GM12873 (cell line): ENCODE measurements around the gene CNOT2.

ENCODE experiments used
- TF ChIP-seq, protein P1 (sequence below): IDR thresholded peaks from 2 replicates; pipeline ENCODE4 v1.5.1; 2012; ENCODE audit warnings: low read depth, mild to moderate bottlenecking, moderate library complexity, low read length, control low read depth; ENCODE audit not compliant: insufficient read depth; ENCODE audit errors: missing control alignments

Gene CNOT2

DNA sequence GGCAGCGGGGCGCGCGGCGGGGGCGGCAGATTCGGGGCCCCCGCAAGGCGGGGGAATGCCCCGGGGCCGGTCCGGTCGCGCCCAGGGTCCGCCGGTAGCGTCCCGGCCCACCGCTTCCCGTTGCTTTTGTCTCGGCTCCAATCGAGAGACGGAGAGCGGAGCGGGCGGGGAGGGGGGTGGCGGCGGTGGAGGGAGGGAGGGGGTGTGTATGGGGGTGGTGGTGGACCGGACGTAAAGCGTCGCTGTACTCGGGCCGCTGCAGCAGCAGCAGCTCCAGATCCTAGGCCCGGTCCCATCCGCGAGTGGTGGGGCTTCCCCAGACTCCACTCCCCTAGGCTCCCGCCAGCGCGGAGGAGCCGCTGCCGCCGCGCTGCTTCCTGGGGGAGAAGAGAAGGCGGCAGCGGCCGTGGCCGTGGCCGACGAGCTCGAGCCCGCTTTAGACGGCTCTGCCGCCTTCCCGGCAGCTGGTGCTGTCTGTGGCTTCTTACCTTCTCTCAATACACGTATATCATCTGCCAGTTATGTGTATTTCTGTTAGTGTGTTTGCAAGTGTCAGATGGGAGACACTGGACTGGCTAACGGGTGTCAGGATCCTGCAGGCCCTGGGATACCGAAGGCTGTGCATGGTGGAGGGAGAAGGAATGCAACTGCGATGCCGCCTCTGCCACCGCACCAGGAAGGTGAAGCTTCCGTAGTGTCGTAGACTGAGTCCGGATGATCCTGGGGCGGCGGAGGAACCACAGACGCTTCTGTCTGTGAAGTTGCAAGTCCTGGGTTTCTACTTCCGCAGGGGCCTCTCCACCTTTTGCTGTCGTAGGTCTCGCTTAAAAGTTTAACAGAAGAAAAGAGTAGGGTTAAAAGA lies 508 bp downstream of the CNOT2 start:
- TF ChIP-seq, protein P1, sequence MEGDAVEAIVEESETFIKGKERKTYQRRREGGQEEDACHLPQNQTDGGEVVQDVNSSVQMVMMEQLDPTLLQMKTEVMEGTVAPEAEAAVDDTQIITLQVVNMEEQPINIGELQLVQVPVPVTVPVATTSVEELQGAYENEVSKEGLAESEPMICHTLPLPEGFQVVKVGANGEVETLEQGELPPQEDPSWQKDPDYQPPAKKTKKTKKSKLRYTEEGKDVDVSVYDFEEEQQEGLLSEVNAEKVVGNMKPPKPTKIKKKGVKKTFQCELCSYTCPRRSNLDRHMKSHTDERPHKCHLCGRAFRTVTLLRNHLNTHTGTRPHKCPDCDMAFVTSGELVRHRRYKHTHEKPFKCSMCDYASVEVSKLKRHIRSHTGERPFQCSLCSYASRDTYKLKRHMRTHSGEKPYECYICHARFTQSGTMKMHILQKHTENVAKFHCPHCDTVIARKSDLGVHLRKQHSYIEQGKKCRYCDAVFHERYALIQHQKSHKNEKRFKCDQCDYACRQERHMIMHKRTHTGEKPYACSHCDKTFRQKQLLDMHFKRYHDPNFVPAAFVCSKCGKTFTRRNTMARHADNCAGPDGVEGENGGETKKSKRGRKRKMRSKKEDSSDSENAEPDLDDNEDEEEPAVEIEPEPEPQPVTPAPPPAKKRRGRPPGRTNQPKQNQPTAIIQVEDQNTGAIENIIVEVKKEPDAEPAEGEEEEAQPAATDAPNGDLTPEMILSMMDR = no peak

DNA sequence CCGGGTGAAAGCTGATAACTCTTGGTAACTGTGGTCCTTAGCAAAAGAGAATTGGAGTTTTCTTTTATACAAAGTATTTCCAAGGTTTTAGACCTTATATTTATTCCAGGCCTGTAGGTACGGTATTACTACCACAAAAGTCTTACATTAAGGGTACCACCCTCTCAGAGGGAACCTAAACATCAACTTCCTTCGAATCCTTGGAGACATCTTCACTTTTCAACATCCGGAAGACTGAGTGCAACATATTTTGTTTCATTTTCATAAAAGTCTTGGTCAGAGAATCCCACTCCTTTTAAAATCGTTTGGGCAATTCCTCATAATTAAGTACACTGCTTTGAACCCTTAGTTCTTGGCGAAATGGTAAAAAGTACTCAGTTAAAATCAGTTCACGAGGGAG lies 1.2 kb downstream of the CNOT2 start:
- TF ChIP-seq, protein P1 = no peak

GRCh38 chr12:70245458-70245857 lies 2.2 kb downstream of the CNOT2 start:
- TF ChIP-seq, protein P1 = no peak

GRCh38 chr12:70246580-70246979 lies 3.3 kb downstream of the CNOT2 start:
- TF ChIP-seq, protein P1 = no peak

DNA sequence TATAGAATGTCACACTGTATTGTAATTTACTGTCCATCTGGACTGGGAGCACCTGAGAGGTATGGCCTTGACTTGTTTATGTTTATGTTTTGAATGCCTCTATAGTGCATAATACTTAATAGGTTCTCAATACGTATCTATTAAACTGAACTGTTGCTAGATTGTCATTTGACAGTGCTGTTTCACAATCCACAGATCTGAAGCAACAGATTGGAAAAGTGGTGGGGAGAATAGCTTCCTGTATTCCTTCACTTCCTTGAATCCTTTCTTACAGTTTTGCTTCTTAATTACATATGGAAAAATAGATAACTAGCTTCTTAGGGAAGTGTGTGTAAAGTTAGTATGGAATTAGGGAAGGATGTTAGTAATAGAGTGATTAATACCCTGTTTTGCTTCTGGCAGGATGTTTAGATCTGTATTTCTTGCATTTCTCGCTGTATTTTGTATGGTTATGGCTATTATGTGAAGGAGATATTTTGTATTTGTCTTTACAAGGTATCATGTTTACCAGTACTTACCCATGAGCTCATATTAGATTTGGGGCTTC lies 4.5 kb downstream of the CNOT2 start:
- TF ChIP-seq, protein P1 = no peak

DNA sequence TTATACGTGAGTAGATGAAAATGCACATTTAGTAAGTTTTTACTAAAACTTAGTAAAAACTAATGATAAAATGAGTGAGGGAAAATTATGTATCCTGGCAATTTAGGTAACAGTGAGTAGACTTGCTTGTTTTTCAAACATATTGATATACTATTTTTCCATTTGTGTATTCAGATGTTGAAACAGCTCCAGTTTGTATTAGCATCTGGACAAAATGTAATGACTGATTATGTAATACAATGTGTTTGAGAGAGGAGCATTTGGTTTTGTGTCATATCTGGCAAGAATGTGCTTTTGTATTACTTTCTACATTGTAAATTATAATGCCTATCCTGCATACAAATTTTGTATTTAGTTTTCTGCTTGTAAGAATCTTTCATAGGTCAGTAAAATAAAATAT lies 5.6 kb downstream of the CNOT2 start:
- TF ChIP-seq, protein P1 = no peak

GRCh38 chr12:70249903-70250302 lies 6.7 kb downstream of the CNOT2 start:
- TF ChIP-seq, protein P1 = no peak
